Endothelial cell of umbilical vein (primary cell): ENCODE data around the gene POLE. TPM values are rescaled to one million over a fixed set of nuclear protein-coding genes. Genes with fewer than 3 reads are reported as not detected.

Source experiments
- BruUV-seq: library from RNA; stranded (reverse); fragments of 400-500 nt; replicated peaks from 2 replicates; lab custom pipeline; 2021; lab: Mats Ljungman, UMichigan
- CTCF ChIA-PET: fragments of 300-600, 350-600 bp; sonication (Branson Sonifier 250); formaldehyde crosslinking; loops from one replicate; lab custom pipeline; 2021; ENCODE audit warnings: antibody characterized with exemption, inconsistent platforms; lab: Charles Lee
- POLR2A ChIA-PET: fragments of 300-600, 350-600 bp; sonication (Branson Sonifier 250); formaldehyde crosslinking; loops from one replicate; lab custom pipeline; 2021; ENCODE audit warnings: antibody characterized with exemption, inconsistent platforms; lab: Charles Lee
- DNase-seq: peaks from one replicate; pipeline ENCODE4 v3.0.0-alpha.2; 2011; ENCODE audit warnings: low read depth, low spot score
- FAIRE-seq: peaks from 2 replicates; lab custom pipeline; 2011; peaks lifted over from hg19 to GRCh38; lab: Jason Lieb, UNC
- H2AFZ ChIP-seq: 2 replicates; pipeline ENCODE4 v1.6.0; 2012; ENCODE audit warnings: low read depth, low read length, control low read depth, inconsistent platforms
- H3K27ac ChIP-seq: 2 replicates; pipeline ENCODE4 v1.5.1; 2011; ENCODE audit warnings: low read depth, mild to moderate bottlenecking, control low read depth, low read length, moderate library complexity; ENCODE audit not compliant: insufficient read depth
- H3K27me3 ChIP-seq, 2 experiments: 2 replicates each; pipeline versions ENCODE4 v1.6.0 to v1.6.1; 2011; ENCODE audit warnings: low read length in 2 of 2, mixed read lengths in 1 of 2; ENCODE audit not compliant: control insufficient read depth in 2 of 2, insufficient read depth in 2 of 2
- H3K36me3 ChIP-seq, 2 experiments: 2 replicates in 1 of 2; 3 replicates in 1 of 2; pipeline ENCODE4 v1.5.1; 2011; ENCODE audit warnings: low read length in 2 of 2, mild to moderate bottlenecking in 1 of 2, moderate library complexity in 1 of 2; ENCODE audit not compliant: control insufficient read depth in 2 of 2, insufficient read depth in 2 of 2; ENCODE audit errors: extremely low read depth in 1 of 2
- H3K4me1 ChIP-seq: 3 replicates; pipeline ENCODE4 v1.5.1; 2011; ENCODE audit warnings: mild to moderate bottlenecking, low read length; ENCODE audit not compliant: control insufficient read depth, insufficient read depth; ENCODE audit errors: extremely low read depth
- H3K4me2 ChIP-seq: 2 replicates; pipeline ENCODE4 v1.6.1; 2011; ENCODE audit warnings: low read length, control low read depth, mixed read lengths; ENCODE audit not compliant: insufficient read depth
- H3K4me3 ChIP-seq, 3 experiments: fragments of 200-600 bp in 1 of 3; sonication (generic), shearing (Covaris generic) in 1 of 3; replicated peaks in 1 of 3; 2 replicates each; pipeline ENCODE4 v1.5.1; 2011 to 2016; ENCODE audit warnings: control low read depth in 3 of 3, low read length in 3 of 3, mild to moderate bottlenecking in 2 of 3, inconsistent platforms in 1 of 3, low read depth in 1 of 3, moderate library complexity in 1 of 3; ENCODE audit not compliant: insufficient read depth in 1 of 3
- H3K79me2 ChIP-seq: 2 replicates; pipeline ENCODE4 v1.6.0; 2012; ENCODE audit warnings: low read length, inconsistent platforms; ENCODE audit not compliant: control insufficient read depth, insufficient read depth
- H3K9ac ChIP-seq: replicated peaks from 2 replicates; pipeline ENCODE3; 2011; ENCODE audit warnings: low read length, control low read depth; ENCODE audit not compliant: insufficient read depth; ENCODE audit errors: extremely low read depth
- H3K9me1 ChIP-seq: replicated peaks from 3 replicates; pipeline ENCODE4 v1.6.0; 2011; ENCODE audit warnings: mild to moderate bottlenecking, low read length; ENCODE audit not compliant: control insufficient read depth, insufficient read depth; ENCODE audit errors: extremely low read depth
- H3K9me3 ChIP-seq: replicated peaks from 2 replicates; pipeline ENCODE4 v1.5.1; 2012; ENCODE audit warnings: low read length, inconsistent platforms; ENCODE audit not compliant: control insufficient read depth, insufficient read depth
- H4K20me1 ChIP-seq: replicated peaks from 2 replicates; pipeline ENCODE3; 2011; ENCODE audit warnings: mild to moderate bottlenecking, low read length; ENCODE audit not compliant: control insufficient read depth, insufficient read depth; ENCODE audit errors: extremely low read depth
- CTCF ChIP-seq, 2 donors: IDR thresholded peaks; 1 replicate in 1 of 2; 2 replicates in 1 of 2; pipeline ENCODE4 v1.5.1; 2011; ENCODE audit warnings: low read length in 2 of 2, mild to moderate bottlenecking in 2 of 2, moderate library complexity in 2 of 2, control low read depth in 1 of 2, inconsistent platforms in 1 of 2, low read depth in 1 of 2; ENCODE audit not compliant: insufficient read depth in 1 of 2; ENCODE audit errors: extremely low read depth in 1 of 2
- FOS ChIP-seq: IDR thresholded peaks from 2 replicates; pipeline ENCODE4 v1.6.1; 2011; ENCODE audit warnings: mild to moderate bottlenecking, low read length, moderate library complexity, borderline replicate concordance; ENCODE audit not compliant: insufficient read depth
- GATA2 ChIP-seq: IDR thresholded peaks from 2 replicates; pipeline ENCODE4 v1.7.0; 2011; ENCODE audit warnings: low read depth, mild to moderate bottlenecking, moderate library complexity, mixed read lengths, low read length; ENCODE audit not compliant: insufficient read length, insufficient read depth
- MAX ChIP-seq: IDR thresholded peaks from 2 replicates; pipeline ENCODE4 v1.6.1; 2011; ENCODE audit not compliant: insufficient read depth, insufficient read length
- MYC ChIP-seq: IDR thresholded peaks from one replicate; pipeline ENCODE4 v1.6.1; 2011; ENCODE audit warnings: mild to moderate bottlenecking, low read depth, low read length
- dilution Hi-C: fragments of 300-500 bp; cut with MboI; formaldehyde crosslinking; loops from one replicate; pipeline ENCODE4 v1.15.0; 2019; ENCODE audit warnings: low sequenced_read_pairs; ENCODE audit not compliant: extremely low pct_ligation_motif_present
- intact Hi-C: fragments of 100-400 bp; cut with micrococcal nuclease; formaldehyde crosslinking; loops from one replicate; pipeline ENCODE4 v1.10.0; 2022
- polyA plus RNA-seq, 4 experiments: library from polyadenylated mRNA; depleted of rRNA in 3 of 4; stranded (reverse) in 3 of 4; unstranded in 1 of 4; fragments of >200 nt; gene quantifications; 2 replicates each; pipeline versions ENCODE4 v1.2.1 to v1.2.3, GENCODE V29; 2011 to 2012; ENCODE audit warnings: missing spikeins in 1 of 4
- total RNA-seq: library from RNA; stranded (reverse); gene quantifications from 2 replicates; pipeline ENCODE4 v1.2.3, GENCODE V29; 2021

POLE gene
- total and polyA plus RNA-seq, 2 donors (not counting 3 experiments of a cell fraction or from before 2014, with no cell fraction given): 22.9 to 82.7 TPM

GRCh38 chr12:132633398-132633797, 53.7 kb downstream of the POLE start:
- no peak for TF ChIP-seq GATA2
- no peak for TF ChIP-seq FOS
- no peak for TF ChIP-seq MYC
- TF ChIP-seq MAX: no peak
- TF ChIP-seq CTCF (IDR thresholded peaks at IDR 0.05; ENCODE audit: extremely low read depth in 1 of 2, insufficient read depth in 1 of 2, low read depth in 1 of 2, low read length in 2 of 2): no peak
- no peak overlapping the region for H3K9ac ChIP-seq
- no peaks in the 10 kb centered on the region for H3K79me2 ChIP-seq
- no peaks in the 10 kb centered on the region for H3K9me1 ChIP-seq
- DNase-seq: no peak
- H3K36me3 ChIP-seq: peaks cover 2 to 16% of the 10 kb centered on the region in 2 experiments
- H3K4me3 ChIP-seq: no peak overlapping the region
- H3K9me3 ChIP-seq: no peaks in the 10 kb centered on the region
- ChIA-PET POLR2A (no interaction called here), CTCF (interaction anchor here (2.0 to 3.0 kb wide), 2 partner anchors 18 to 34 kb away, joined by 5 to 12 read pairs; no protein-coding TSS in a partner anchor)
- H3K4me1 ChIP-seq: no peaks in the 10 kb centered on the region
- H2AFZ ChIP-seq: no peak overlapping the region
- H4K20me1 ChIP-seq: no peaks in the 10 kb centered on the region
- BruUV-seq: no TSS peak
- FAIRE-seq: no peak
- dilution Hi-C loops: no loop called here
- no peaks in the 10 kb centered on the region for H3K27me3 ChIP-seq
- no peak overlapping the region for H3K27ac ChIP-seq
- intact Hi-C loops: no loop called here
- H3K4me2 ChIP-seq: no peak overlapping the region
